CD4-positive, alpha-beta T cell treated with Interleukin-4 for 4 hours (primary cell): Measurements from ENCODE around the gene CLEC3A.
"Not testable (repeated sequence)": the region's sequence is repeated elsewhere in the genome, so short reads cannot be mapped to it uniquely, and the experiment has no call there.

Experiments used
- DNase-seq: peaks from one replicate; pipeline ENCODE4 v3.0.0-alpha.2; 2020

The CLEC3A gene

GRCh38 chr16:78034530-78034929 lies 12.2 kb downstream of the CLEC3A start:
- peak; percentile 3 for DNase-seq

GRCh38 chr16:78035012-78035411 lies 12.7 kb downstream of the CLEC3A start:
- DNase-seq = no peak

- no peak for DNase-seq
Observed at GRCh38 chr16:78040396-78040795, 18.0 kb downstream of the CLEC3A start.

GRCh38 chr16:78045865-78046581 lies 23.7 kb downstream of the CLEC3A start:
- DNase-seq = no peak

- DNase-seq = no peak
Observed at GRCh38 chr16:78048319-78048718, 26.0 kb downstream of the CLEC3A start.

GRCh38 chr16:78050734-78051400 lies 28.5 kb downstream of the CLEC3A start:
- DNase-seq = no peak

- no peak for DNase-seq
Observed at GRCh38 chr16:78057803-78058564, 35.6 kb downstream of the CLEC3A start.

- DNase-seq = not testable (repeated sequence)
Observed at GRCh38 chr16:78059806-78060205, 37.5 kb downstream of the CLEC3A start.

- DNase-seq = no peak
Observed at GRCh38 chr16:78060295-78060694, 37.9 kb downstream of the CLEC3A start.

GRCh38 chr16:78060809-78061208 lies 38.5 kb downstream of the CLEC3A start:
- no peak for DNase-seq

GRCh38 chr16:78065319-78065718 lies 43.0 kb downstream of the CLEC3A start:
- DNase-seq = no peak

- DNase-seq = no peak
Observed at GRCh38 chr16:78069913-78070312, 47.6 kb downstream of the CLEC3A start.

- no peak for DNase-seq
Observed at GRCh38 chr16:78072275-78072674, 49.9 kb downstream of the CLEC3A start.

GRCh38 chr16:78075800-78076199 lies 53.5 kb downstream of the CLEC3A start:
- no peak for DNase-seq

- DNase-seq = no peak
Observed at GRCh38 chr16:78081341-78081740, 59.0 kb downstream of the CLEC3A start.
